GM18858 (cell line): ENCODE results near the gene XYLT1.

Source experiments
- ATAC-seq: cut with Tn5 transposase; IDR thresholded peaks from one replicate; pipeline ENCODE4 v1.9.1; 2021; ENCODE audit not compliant: unreplicated experiment

XYLT1 gene

DNA sequence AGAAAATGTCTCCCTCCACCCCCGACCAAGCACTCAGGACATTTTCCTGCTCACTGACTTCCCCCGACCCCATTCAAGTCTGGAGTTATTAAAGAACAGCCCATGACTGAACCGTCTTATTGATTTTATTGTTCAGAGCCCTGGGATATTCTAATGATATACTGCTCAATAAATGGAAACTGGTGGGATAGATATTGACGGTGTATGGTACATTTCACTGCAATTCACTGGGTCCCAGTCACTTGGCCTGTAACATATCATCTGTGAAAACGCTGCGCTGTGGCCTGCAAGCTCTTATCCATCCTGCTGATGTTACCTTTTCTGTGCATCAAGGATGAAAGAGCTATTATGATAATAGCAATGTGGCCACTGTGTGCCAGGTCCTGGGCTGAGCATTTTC lies 258.2 kb downstream of the XYLT1 start:
- ATAC-seq = no peak

GRCh38 chr16:17211797-17212196 lies 259.0 kb downstream of the XYLT1 start:
- ATAC-seq = no peak

DNA sequence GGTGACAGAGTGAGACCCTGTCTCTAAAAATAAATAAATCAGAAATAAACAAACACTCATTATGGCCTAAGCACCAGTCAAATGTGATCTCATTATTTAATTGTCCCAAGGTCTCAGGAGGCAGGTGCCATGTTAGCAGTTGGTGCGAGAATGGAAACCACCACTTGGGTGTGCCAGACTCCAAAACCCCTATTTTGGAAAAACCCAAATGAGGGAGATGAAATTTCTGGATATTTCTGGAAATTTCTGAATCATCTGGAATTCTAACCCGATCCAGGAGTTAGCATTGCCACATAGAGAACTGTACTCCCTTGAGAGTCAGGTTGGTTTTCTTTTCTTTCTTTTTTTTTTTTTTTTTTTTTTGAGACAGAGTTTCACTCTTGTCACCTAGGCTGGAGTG lies 264.0 kb downstream of the XYLT1 start:
- ATAC-seq = no peak

DNA sequence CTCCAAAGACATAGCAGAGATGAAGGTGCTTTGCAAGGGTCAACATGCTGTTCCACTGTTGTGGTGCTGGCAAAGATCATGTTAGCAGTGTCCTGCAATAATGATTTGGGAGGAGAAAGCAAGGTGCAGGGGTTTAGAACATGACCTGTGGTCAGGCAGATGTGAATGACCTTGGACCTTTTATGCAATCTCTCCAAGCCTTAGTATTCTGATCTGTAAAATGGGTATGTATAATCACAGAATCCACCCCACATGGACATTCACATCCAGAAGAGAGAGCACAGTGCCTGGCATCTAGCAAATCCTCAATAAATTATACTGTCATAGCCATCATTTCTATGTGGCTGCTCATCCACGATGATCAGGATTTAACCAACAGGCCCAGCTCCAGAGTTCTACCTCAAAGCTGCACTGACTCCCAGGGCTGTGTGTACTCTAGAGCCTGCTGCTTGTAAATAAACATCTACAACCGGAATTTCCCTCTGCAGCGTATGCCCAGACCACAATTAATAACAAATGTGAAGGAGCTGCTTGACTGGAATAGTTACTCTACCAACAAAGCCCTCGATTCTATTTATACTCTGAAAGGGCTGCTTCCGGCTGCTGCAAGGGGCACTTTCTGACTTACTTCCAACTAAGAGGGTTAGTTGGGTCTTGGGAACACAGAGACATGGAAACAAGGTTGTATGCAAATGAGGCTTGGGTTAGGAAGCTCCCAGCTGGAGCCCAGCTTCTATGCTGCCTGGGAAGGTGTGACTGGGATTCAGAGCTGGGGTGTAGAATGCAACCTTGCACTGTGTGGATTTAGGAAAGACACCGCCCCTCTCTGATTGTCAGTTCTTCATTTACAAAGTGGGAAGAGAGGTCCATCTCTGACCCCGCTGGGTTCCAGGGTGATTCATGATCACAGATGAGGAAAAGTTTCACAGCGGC lies 265.2 kb downstream of the XYLT1 start:
- no peak for ATAC-seq

DNA sequence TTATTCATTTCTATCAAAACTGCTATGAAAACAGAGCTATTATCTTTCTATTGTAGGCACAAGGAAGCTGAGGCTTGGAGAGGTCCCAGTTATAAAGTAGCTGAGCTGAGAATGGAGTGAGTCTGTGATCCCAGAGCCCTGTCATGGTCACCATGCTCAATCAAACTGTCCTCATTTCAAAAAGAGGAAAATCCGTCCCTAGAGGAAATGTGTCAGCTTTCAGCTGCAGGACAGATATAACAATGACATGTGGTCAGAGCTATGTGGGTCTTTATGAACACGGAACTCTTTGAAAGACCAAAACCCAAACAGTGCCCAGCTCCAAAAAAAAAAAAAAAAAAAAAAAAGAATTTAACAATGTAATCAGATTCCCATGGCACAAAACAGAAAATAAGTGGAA lies 266.1 kb downstream of the XYLT1 start:
- ATAC-seq = no peak

GRCh38 chr16:17204206-17204605 lies 266.6 kb downstream of the XYLT1 start:
- ATAC-seq = no peak

DNA sequence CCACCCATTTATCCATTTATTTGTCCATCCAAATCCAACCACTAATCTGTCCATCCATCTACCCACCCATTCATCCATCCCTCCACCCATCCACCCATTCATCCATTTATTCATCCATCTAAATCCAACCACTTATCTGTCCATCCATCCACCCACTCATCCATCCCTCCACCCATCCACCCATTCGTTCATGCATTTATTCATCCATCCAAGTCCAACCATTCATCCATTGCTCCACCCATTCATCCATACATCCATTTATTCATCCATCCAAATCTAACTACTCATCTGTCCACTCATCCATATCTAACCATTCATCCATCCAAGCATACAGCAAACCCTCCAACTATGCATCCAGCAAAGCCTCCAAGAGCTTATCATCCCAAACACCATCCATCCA lies 267.3 kb downstream of the XYLT1 start:
- no peak for ATAC-seq

DNA sequence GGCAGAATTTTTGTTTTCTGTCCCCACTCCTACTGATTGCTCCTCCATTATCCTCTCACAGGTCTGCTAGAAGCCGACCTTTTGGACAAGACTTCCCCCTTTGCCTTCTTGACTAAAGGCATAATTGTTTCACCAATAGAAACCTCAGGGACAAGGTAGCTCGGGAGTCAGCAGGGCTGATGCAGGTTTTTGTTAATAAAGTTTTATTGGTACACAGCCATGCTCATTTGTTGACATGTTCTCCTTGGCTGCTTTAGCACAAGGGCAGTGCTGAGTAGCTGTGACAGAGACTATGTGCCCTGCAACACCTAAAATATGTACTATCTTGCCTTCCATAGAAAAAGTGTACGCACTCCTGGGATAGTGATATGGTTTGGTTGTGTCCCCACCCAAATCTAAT lies 271.6 kb downstream of the XYLT1 start:
- no peak for ATAC-seq

GRCh38 chr16:17196526-17196925 lies 274.2 kb downstream of the XYLT1 start:
- ATAC-seq = no peak

DNA sequence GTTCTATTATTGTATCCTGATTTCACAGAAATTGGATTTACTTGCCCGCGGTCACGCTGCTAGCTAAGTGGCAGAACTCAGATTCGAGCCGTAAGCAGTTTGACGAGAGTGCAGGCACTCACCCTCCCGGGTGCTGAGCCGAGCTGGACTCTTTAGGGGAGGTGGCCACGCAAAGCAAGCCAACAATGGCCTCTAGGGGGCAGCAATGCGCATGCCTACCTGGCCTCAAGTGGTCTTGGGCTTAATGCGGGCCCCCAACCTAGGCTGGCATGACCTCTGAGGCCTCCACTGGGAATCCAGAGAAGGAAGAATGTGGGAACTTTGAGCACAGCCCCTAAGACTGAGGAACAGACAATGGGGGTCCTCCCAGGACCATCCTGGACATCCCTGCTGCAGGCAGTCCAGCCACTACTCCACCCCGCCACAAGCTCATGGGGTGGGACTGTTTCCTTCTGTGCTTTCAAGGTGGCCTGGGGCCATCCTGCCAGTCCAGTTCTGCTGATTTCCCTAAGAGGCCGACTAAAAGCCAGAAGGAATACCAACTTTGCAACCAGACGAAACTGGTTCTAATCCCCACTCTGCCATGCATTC lies 276.5 kb downstream of the XYLT1 start:
- no peak for ATAC-seq

DNA sequence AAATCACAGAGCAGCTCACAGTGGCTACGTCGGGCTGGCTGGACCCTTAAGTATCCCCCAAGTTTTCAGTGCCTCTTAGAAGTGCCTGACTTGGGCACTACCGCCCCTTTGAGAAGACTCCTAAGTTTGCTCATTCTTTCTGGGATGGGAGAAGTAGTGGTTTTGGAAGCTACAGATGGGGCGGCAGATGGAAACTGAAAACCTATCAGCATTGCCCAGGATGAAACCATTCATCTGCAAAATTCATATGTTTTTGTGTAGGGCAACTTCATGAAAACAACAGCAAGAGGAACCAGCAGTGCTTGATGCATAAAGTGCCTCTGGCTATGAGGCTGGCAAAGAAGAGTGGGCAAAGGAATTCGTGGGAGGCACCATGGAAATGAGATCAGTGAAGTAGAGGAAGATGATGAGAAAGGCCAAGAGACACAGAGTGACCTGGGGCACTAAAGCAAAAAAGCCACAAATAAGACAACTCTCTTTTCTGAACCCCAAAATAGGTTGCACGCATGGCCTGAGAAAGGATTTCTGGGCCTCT lies 277.1 kb downstream of the XYLT1 start:
- ATAC-seq = no peak

DNA sequence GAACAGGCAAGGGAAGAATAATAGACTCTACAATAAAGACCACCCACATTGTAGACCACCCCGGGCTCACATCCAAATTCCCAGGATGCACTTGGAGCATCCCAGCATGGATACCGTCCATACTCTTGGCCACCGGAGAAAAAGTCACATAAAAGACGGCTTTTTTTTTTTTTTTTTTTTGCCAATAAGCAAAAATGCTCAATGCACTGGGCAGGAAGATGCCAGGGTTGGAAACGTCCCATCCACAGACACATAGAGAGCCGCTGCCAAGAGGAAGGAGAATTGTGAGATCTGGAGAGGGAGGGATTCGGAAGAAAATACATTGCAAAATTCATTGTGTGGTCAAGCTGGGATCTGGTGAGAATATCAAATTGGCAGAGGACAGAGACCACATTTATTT lies 286.7 kb downstream of the XYLT1 start:
- no peak for ATAC-seq

- no peak for ATAC-seq
These were observed 292.5 kb downstream of the XYLT1 start for GRCh38 chr16:17177959-17178905.

GRCh38 chr16:17177242-17177958 lies 293.4 kb downstream of the XYLT1 start:
- ATAC-seq = no peak

GRCh38 chr16:17176199-17176598 lies 294.6 kb downstream of the XYLT1 start:
- ATAC-seq = no peak

- no peak for ATAC-seq
These were observed 297.5 kb downstream of the XYLT1 start for GRCh38 chr16:17173281-17173680.

- ATAC-seq = no peak
These were observed 299.3 kb downstream of the XYLT1 start for GRCh38 chr16:17171250-17172143.

DNA sequence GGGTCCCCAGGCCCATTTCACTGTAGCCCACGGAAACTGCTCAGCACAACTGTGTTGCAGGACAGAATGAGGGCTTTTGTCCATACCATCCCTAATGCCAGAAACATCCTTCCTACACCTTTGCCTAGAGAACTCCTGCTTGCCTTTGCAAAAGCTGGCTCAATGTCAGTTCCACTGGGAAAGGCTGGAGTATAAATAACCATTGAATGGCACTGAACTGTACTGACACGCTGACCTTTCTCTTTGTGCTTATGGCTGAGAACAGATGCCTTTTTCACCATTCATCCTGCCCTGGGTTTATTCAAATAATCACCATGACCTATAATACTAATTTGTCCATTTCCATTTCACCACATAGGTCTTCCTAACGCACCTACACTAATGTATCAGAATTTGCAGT lies 300.3 kb downstream of the XYLT1 start:
- ATAC-seq = no peak

DNA sequence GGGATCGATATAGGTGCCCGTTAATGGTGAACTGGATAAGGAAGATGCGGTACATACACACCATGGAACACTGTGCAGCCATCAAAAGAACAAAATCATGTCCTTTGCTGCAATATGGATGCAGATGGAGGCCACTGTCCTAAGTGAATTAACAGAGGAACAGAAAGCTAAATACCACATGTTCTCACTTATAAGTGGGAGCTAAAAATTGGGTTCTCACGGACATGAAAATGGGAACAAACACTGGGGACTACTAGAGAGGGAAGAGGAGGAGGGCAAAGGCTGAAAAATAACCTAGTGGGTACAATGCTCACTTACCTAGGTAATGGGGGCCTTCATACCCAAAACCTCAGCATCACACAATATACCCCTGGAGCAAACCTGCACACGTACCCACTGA lies 302.6 kb downstream of the XYLT1 start:
- ATAC-seq = no peak

DNA sequence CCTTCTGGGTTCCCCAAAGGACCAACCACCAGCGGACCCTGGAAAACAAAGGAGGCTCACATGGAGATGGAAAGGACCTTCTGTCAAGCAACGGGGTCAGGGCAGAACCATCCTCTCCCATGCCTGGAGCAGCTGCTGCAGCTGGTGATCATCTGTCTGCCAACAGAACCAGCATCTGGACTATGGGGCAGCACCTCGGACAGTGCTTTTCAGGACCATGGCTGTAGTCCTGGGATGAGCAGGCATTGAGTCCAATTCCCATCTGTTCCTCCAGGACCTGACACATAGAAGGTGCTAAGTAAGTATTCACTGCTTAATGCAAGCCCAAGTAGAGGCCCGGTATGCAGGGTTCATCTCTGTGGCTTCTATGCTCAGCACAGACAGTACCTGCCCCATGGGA lies 304.7 kb downstream of the XYLT1 start:
- ATAC-seq = no peak
